HG02763 (cell line): ENCODE measurements around the gene C1QL4.
"Not testable (repeated sequence)": the region's sequence is repeated elsewhere in the genome, so short reads cannot be mapped to it uniquely, and the experiment has no call there.

Experiments
- ATAC-seq: cut with Tn5 transposase; IDR thresholded peaks from one replicate; pipeline ENCODE4 v1.9.1; 2021; ENCODE audit warnings: mild to moderate bottlenecking, moderate library complexity; ENCODE audit not compliant: unreplicated experiment

The C1QL4 gene

GRCh38 chr12:49334681-49335080 lies 2.3 kb downstream of the C1QL4 start:
- ATAC-seq: no peak

- ATAC-seq: no peak
Measured at GRCh38 chr12:49334226-49334625, 2.8 kb downstream of the C1QL4 start.

GRCh38 chr12:49333778-49334177 lies 3.2 kb downstream of the C1QL4 start:
- ATAC-seq: not testable (repeated sequence)

- ATAC-seq: no peak
Measured at GRCh38 chr12:49332891-49333371, 4.1 kb downstream of the C1QL4 start.

GRCh38 chr12:49332441-49332861 lies 4.5 kb downstream of the C1QL4 start:
- no peak for ATAC-seq

- ATAC-seq: no peak
Measured at GRCh38 chr12:49331380-49332222, 5.4 kb downstream of the C1QL4 start.

- no peak for ATAC-seq
Measured at GRCh38 chr12:49330631-49331379, 6.2 kb downstream of the C1QL4 start.

- no peak for ATAC-seq
Measured at GRCh38 chr12:49330032-49330619, 6.9 kb downstream of the C1QL4 start.

GRCh38 chr12:49328816-49329215 lies 8.2 kb downstream of the C1QL4 start:
- ATAC-seq: no peak

GRCh38 chr12:49327887-49328286 lies 9.1 kb downstream of the C1QL4 start:
- no peak for ATAC-seq

GRCh38 chr12:49327368-49327767 lies 9.6 kb downstream of the C1QL4 start:
- ATAC-seq: no peak

GRCh38 chr12:49325606-49326005 lies 11.4 kb downstream of the C1QL4 start:
- ATAC-seq: no peak

- no peak for ATAC-seq
Measured at GRCh38 chr12:49323524-49324097, 13.4 kb downstream of the C1QL4 start.

GRCh38 chr12:49322708-49323523 lies 14.1 kb downstream of the C1QL4 start, which contains the start of gene TROAP:
TSS of gene TROAP (plus strand) at chr12:49323255. CDS start at chr12:49323609, 354 bp downstream.
- ATAC-seq: peak; percentile 98

- ATAC-seq: no peak
Measured at GRCh38 chr12:49322367-49322707, 14.7 kb downstream of the C1QL4 start.

GRCh38 chr12:49320411-49321103 lies 16.4 kb downstream of the C1QL4 start:
- ATAC-seq: not testable (repeated sequence)

GRCh38 chr12:49317118-49317517 lies 19.9 kb downstream of the C1QL4 start:
- ATAC-seq: not testable (repeated sequence)

GRCh38 chr12:49314811-49315210 lies 22.2 kb downstream of the C1QL4 start:
- ATAC-seq: no peak

- ATAC-seq: not testable (repeated sequence)
Measured at GRCh38 chr12:49310451-49311000, 26.5 kb downstream of the C1QL4 start.
